HG02840 (cell line): ENCODE data around the gene PSME3IP1.

Source experiments
- ATAC-seq: cut with Tn5 transposase; IDR thresholded peaks from one replicate; pipeline ENCODE4 v1.9.1; 2021; ENCODE audit warnings: mild to moderate bottlenecking, moderate library complexity, moderate number of reproducible peaks; ENCODE audit not compliant: unreplicated experiment, low FRiP score

PSME3IP1 gene, protein sequence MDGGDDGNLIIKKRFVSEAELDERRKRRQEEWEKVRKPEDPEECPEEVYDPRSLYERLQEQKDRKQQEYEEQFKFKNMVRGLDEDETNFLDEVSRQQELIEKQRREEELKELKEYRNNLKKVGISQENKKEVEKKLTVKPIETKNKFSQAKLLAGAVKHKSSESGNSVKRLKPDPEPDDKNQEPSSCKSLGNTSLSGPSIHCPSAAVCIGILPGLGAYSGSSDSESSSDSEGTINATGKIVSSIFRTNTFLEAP

DNA sequence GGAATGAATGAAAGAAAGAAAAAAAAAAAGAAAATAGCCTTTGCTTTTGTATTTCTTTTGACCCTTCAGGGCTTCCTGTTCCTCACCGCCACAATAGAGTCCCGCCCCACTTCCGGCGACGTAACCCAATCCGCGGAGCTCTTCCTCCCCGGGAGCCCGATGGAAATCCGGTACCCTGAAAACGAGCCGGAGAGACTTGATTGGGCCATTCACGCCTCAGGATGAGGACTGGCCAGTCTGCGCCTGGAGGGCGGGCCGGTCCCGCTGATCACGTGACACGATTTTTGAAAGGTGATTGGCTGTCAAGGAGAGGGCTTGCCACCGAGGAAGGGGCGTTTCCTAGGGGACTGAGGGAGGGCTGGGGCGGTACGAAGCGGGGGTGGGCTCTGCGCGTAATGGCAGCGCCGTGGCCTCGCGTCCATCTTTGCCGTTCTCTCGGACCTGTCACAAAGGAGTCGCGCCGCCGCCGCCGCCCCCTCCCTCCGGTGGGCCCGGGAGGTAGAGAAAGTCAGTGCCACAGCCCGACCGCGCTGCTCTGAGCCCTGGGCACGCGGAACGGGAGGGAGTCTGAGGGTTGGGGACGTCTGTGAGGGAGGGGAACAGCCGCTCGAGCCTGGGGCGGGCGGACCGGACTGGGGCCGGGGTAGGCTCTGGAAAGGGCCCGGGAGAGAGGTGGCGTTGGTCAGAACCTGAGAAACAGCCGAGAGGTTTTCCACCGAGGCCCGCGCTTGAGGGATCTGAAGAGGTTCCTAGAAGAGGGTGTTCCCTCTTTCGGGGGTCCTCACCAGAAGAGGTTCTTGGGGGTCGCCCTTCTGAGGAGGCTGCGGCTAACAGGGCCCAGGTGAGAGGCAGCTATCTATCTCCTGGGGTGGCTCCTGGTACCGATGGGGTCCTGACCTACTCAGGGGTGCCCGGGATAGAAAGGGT, at the start of gene PSME3IP1, which contains the start of gene RSPRY1:
PSME3IP1 (minus strand) TSS at position 95 of the 927 bp plus-strand sequence. CDS start 12,185 bp downstream, outside the sequence.
RSPRY1 (plus strand) TSS at position 385 of the 927 bp plus-strand sequence. CDS start 18,330 bp downstream, outside the sequence.
- ATAC-seq, result peak; percentile 91

GRCh38 chr16:57235128-57236021, 49.5 kb upstream of the PSME3IP1 start:
- no peak for ATAC-seq

DNA sequence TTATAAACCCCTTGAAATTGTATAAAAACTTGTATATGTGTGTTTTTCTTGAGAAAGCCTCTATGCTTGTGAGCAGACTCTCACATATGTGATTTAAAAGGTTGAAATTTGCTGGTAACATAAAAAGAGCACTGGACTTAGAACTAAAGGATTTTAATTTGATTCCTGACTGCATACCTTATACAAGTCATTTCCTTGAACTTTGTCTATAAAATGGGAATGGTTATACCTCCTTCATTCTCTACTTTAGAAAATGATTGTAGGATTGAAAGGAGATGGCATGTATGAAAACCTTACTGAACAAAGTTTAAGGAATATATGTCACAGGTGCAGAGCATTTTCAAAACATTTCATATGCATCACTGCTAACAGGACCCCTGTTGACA, 48.9 kb upstream of the PSME3IP1 start:
- ATAC-seq, result no peak

GRCh38 chr16:57233944-57234706, 48.3 kb upstream of the PSME3IP1 start:
- no peak for ATAC-seq

DNA sequence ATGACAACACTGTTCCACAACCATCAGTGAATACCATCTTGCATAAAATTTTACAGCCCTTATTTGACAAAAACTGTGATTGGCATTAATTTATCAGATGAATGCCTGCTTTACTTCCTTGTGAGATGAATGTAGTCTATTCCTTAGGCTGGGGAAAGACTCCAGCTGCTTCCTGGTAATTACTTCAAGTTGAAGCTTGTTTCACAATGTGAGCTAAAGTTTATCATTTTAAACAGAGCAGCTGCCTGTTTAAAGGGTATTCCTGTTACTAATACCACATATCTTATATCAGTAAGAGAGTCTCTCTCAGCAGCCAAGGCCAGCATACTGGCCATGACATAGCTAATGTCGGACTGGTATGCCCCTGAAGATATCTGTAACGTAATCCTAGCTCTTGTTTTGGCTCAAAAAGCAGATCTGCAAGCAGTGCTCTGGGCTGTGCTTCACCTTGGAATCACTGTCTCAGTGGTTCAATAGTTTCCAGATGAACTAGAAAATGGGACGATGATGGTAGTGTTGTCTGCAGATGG, 46.0 kb upstream of the PSME3IP1 start:
- no peak for ATAC-seq

DNA sequence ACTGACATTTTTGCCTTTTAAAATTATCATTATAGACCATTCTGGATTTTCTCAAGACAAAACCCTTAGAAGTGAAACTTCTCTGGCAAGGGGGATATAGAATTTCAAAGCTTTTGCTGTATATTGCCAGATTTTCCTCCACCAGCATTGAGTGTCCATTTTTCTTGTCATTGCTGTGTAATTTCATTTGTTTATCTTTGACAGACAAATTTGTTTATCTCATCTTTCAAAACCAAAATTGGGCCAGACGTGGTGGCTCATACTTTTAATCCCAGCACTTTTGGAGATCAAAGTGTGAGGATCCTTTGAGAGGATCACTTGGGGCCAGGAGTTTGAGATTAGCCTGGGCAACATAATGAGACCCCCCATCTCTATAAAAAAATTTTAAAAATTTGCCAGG, 43.2 kb upstream of the PSME3IP1 start:
- ATAC-seq, result no peak

DNA sequence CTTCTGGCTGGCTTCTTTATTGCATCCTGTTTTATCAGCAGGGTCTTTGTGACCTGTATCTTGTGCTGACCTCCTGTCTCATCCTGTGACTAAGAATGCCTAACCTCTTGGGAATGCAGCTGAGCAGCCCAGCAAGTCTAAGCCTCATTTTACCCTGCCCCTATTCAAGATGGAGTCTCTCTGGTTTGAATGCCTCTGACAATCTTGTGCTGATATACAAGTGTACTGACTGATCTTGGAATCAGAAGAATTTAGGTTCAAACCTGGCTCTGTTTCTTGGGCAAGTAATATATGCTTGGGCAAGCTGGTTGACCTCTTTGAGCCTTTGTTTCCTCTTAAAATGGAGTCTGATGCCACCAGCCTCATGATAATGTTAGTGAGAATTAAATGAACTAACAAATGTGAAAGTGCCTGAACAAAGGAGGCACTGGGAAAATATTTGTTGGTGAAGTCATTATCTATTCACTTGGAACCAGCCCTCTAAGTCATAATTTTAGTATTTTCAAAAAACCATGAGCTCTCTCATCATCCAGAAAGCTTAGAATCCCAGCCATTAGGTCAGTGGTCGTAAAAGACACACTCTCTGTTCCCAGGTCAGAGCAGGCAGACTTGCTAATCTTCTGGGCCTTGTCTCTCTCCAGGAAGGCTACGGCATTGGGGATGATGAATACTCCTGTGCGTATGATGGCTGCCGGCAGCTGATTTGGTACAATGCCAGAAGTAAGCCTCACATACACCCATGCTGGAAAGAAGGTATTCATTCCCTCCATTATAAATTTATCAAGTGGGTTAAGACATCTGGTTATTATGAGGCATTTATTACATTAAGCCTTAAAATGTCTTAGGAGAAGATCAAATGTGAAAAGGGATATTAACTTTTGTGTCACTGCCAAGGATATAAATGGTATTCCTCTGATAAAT, 41.1 kb upstream of the PSME3IP1 start:
- no peak for ATAC-seq

DNA sequence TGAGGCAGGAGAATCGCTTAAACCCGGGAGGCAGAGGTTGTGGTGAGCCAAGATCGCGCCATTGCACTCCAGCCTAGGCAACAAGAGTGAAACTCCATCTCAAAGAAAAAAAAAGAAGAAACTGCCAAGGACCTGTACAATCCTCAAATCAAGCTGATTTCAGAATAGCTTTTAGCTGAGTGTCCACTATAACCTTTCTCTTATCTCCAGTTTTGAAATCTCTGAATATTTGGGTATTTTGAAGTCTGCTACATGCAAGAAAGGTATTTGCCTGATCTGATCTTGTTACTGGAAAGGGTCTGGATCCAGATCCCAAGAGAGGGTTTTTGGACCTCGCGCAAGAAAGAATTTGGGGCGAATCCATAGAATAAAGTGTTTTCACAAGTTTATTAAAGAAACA, 40.1 kb upstream of the PSME3IP1 start:
- no peak for ATAC-seq

DNA sequence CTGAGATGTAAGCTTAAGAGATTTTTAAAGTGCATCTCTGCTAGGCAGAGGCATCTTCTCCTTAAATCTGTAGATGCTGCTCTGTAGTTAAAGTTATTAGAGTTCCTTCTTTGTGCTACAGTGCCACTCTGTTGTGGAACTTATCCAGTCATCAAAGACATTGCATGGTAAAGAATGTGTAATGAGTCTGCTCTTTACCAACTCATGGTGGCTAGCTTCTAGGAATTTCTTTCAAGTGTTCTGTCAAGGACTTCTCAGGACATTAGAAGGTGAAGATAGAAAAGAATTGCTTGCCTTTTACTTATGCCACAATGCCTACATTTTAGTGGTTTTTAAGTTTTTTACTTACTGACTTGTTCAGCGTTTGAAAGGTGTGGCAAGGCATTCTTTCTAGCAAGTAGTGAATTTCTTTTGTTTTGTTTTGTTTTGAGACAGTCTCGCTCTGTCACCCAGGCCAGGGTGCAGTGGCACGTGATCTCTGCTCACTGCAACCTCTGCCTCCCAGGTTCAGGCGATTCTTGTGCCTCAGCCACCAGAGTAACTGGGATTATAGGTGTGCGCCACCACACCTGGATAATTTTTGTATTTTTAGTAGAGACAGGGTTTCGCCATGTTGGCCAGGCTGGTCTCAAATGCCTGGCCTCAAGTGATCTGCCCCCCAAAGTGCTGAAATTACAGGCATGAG, 39.0 kb upstream of the PSME3IP1 start:
- no peak for ATAC-seq

DNA sequence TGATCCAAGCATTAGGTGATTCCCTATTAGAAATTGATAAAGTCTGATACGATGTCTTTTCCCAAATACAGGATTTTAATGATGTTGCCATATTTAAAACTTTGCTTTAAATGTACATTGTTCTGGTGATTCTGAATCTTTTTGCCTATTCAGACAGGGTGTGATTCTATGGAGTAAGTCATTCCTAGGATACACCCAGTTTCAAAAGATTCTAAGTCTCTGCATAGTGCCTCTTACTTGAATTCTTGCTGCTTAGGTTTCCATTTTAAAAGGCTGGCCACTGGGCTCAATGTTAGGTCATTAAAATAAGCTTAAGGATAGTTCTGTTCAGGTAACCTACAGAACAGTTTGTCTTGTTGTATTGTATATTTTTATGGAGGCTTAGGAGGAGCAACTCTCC, 37.2 kb upstream of the PSME3IP1 start:
- no peak for ATAC-seq

DNA sequence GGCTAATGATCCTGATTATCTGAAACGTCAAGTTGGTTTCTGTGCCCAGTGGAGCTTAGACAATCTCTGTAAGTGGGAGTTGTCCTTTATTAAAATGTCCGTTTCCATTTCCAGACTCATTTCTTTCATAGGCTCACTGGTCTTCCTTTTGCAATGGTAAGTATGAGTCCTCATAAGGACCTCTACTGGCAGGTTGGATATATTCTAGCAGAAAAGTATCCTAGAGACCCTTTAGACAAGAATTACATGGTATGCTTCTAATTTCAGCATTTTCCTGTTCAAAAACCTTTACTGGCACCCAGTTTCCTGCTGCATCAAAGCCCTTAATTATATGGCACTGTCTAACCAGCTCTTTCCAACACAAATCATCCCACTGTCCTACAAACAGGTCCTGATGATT, 31.1 kb upstream of the PSME3IP1 start:
- ATAC-seq, result no peak

- ATAC-seq, result no peak
Measured at GRCh38 chr16:57213462-57213861, 27.6 kb upstream of the PSME3IP1 start.

DNA sequence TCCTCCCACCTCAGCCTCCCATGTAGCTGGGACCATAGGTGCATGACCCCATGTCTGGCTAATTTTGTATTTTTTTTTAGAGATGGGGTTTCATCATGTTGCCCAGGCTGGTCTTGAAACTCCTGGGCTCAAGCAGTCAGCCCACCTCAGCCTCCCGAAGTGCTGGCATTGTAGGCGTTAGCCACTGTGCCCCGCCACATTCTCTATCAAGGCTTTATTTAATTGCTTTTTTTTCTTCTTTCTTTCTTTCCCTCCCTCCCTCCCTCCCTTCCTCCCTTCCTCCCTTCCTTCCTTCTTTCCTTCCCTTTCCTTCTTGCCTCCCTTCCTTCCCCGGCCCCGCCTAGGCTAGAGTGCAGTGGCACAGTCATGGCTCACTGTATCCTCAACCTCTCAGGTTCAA, 23.9 kb upstream of the PSME3IP1 start:
- ATAC-seq, result no peak

GRCh38 chr16:57208926-57209325, 23.1 kb upstream of the PSME3IP1 start:
- ATAC-seq, result no peak

GRCh38 chr16:57204675-57205074, 18.8 kb upstream of the PSME3IP1 start:
- no peak for ATAC-seq

DNA sequence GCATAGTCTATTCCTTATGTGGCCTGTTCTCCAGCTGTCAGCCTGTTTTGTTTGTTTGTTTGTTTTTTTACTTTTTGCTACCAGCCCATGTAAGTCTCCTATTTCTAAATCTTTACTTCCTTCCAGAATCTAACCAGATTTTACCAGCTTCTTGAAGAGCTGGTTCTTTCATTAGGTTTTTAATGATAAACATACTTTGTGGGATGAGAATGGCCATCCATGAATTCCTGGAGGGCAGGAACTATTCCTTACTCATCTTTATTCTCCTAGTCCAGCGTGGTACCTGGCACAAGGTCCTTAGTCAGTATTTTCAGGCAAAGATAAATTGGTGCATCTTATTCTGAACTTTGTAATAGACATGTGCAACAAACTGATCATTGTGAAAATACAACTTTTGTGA, 17.6 kb upstream of the PSME3IP1 start:
- ATAC-seq, result no peak

GRCh38 chr16:57202095-57202886, 16.5 kb upstream of the PSME3IP1 start:
- ATAC-seq, result no peak
